Measurements from ENCODE around the gene PI16. TPM values are rescaled to one million over a fixed set of nuclear protein-coding genes. Genes with fewer than 3 reads are reported as not detected.

The PI16 gene
- total and polyA plus RNA-seq, 2 donors from 2014 or later, result 1.7 to 3.5 TPM

DNA sequence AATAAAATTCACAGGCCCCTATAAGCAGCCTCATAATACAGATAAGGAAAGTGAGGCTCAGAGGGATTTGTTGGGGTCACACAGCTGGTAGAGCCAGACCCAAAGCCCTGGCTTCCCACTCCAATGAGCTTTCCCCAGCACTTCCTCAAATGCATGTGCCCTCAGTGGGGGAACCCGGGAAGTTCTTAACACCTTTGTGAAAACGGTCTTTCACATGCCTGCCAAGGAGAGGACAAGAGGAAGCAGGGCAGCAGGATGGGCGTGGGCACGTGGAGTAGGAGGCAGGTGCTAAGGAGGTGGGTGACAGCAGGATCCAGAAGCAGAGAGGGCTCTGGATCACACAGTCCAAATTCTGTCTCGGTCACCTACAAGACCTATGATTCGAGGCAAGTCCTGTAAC is 598 bp downstream of the PI16 start:
- H3K4me1 ChIP-seq (ENCODE audit: control insufficient read depth in 2 of 3, insufficient read depth in 2 of 3, low read depth in 1 of 3, low read length in 3 of 3), result no peaks in the 10 kb centered on the region
- FAIRE-seq, result no peak
- H3K36me3 ChIP-seq (ENCODE audit: control insufficient read depth in 2 of 3, insufficient read depth in 3 of 3, low read length in 3 of 3), result no peaks in the 10 kb centered on the region
- intact Hi-C loops (cut with DNase I), result no loop called here
- no peak for DNase-seq
- no peaks in the 10 kb centered on the region for H3K9me3 ChIP-seq (ENCODE audit: control insufficient read depth in 2 of 3, insufficient read depth in 1 of 3, low read length in 3 of 3)
- H3K9ac ChIP-seq (ENCODE audit: low read length in 3 of 3), result no peak overlapping the region
- H3K27me3 ChIP-seq (ENCODE audit: control insufficient read depth, insufficient read depth, low read length), result no peaks in the 10 kb centered on the region
- H3K27ac ChIP-seq (ENCODE audit: low read depth in 2 of 2, low read length in 2 of 2), result no peak overlapping the region
- no peak overlapping the region for H3K4me3 ChIP-seq (ENCODE audit: low read length in 3 of 3)
- TF ChIP-seq, protein P1, sequence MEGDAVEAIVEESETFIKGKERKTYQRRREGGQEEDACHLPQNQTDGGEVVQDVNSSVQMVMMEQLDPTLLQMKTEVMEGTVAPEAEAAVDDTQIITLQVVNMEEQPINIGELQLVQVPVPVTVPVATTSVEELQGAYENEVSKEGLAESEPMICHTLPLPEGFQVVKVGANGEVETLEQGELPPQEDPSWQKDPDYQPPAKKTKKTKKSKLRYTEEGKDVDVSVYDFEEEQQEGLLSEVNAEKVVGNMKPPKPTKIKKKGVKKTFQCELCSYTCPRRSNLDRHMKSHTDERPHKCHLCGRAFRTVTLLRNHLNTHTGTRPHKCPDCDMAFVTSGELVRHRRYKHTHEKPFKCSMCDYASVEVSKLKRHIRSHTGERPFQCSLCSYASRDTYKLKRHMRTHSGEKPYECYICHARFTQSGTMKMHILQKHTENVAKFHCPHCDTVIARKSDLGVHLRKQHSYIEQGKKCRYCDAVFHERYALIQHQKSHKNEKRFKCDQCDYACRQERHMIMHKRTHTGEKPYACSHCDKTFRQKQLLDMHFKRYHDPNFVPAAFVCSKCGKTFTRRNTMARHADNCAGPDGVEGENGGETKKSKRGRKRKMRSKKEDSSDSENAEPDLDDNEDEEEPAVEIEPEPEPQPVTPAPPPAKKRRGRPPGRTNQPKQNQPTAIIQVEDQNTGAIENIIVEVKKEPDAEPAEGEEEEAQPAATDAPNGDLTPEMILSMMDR (IDR thresholded peaks at IDR 0.05; ENCODE audit: borderline replicate concordance, extremely low read depth, insufficient read depth), result no peak

DNA sequence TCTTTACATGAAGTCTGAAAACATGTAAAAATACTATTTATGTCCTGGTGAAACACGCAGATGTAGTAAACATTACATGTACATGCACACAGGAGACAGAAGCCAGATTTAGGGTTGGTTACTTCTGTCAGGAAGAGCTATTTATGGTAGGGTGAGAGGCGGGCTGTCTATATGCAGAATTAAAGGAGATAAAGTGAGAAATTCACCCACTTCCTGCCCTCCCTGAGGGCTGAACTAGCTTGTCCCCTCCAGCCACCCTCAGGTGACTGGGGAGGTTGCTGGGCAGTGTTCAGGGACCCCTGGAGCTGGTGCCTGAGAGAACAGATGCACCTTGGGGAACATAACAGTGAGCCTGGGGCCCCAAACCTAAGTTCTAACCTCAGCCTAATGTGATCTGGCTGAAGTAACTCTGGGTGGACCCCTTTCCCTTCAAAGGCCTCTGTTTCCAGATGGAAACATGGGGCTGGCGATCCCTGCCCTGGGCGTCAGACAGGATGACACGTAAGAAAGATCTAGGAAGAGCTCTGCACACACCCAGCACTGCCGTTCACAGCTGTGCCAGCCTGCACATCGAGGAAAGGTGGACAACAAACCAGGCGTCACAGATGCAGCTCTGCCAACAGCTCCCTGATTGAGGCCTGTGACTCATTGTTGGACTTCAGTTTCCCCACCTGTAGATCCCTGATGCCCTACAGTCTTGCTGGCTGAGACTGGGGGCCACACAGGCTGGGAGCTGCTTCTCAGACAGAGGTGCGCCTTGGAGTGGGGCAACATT is 1.3 kb downstream of the PI16 start:
- intact Hi-C loops (cut with DNase I), result no loop called here
- Histone ChIP-seq H3K9me3 (ENCODE audit: control insufficient read depth in 2 of 3, insufficient read depth in 1 of 3, low read length in 3 of 3) (no peaks in the 10 kb centered on the region), H3K4me1 (ENCODE audit: control insufficient read depth in 2 of 3, insufficient read depth in 2 of 3, low read depth in 1 of 3, low read length in 3 of 3) (no peaks in the 10 kb centered on the region), H3K4me3 (ENCODE audit: low read length in 3 of 3) (no peak overlapping the region), H3K9ac (ENCODE audit: low read length in 3 of 3) (no peak overlapping the region), H3K27me3 (ENCODE audit: control insufficient read depth, insufficient read depth, low read length) (no peaks in the 10 kb centered on the region), H3K27ac (ENCODE audit: low read depth in 2 of 2, low read length in 2 of 2) (no peak overlapping the region), H3K36me3 (ENCODE audit: control insufficient read depth in 2 of 3, insufficient read depth in 3 of 3, low read length in 3 of 3) (no peaks in the 10 kb centered on the region)
- TF ChIP-seq, protein P1 (IDR thresholded peaks at IDR 0.05; ENCODE audit: borderline replicate concordance, extremely low read depth, insufficient read depth), result no peak
- DNase-seq, result no peak
- no peak for FAIRE-seq

DNA sequence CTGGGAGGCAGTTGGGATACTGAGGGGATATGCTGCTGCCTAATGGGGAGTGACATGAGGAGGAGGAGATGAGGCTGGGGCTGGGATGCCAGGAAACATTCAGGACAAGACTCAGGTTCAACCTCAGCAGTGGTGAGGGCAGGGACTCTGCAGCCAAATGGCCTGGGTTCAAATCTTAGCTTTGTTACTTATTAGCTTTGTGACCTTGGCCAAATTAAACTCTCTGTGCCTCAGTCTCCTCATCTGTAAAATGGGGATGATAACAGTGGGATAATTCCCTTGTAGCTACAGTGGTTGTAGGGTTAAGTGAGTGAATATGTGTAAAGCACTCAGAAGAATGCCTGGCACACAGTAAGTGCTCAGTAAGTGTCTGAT is 1.9 kb downstream of the PI16 start:
- H3K9me3 ChIP-seq (ENCODE audit: control insufficient read depth in 2 of 3, insufficient read depth in 1 of 3, low read length in 3 of 3), result no peaks in the 10 kb centered on the region
- no peak overlapping the region for H3K9ac ChIP-seq (ENCODE audit: low read length in 3 of 3)
- no peaks in the 10 kb centered on the region for H3K27me3 ChIP-seq (ENCODE audit: control insufficient read depth, insufficient read depth, low read length)
- H3K27ac ChIP-seq (ENCODE audit: low read depth in 2 of 2, low read length in 2 of 2), result no peak overlapping the region
- H3K36me3 ChIP-seq (ENCODE audit: control insufficient read depth in 2 of 3, insufficient read depth in 3 of 3, low read length in 3 of 3), result no peaks in the 10 kb centered on the region
- H3K4me1 ChIP-seq (ENCODE audit: control insufficient read depth in 2 of 3, insufficient read depth in 2 of 3, low read depth in 1 of 3, low read length in 3 of 3), result peaks cover 0 to 3% (median 0%) of the 10 kb centered on the region in 3 donors
- FAIRE-seq, result no peak
- DNase-seq, result no peak
- no peak overlapping the region for H3K4me3 ChIP-seq (ENCODE audit: low read length in 3 of 3)
- intact Hi-C loops (cut with DNase I), result no loop called here
- TF ChIP-seq, protein P1 (IDR thresholded peaks at IDR 0.05; ENCODE audit: borderline replicate concordance, extremely low read depth, insufficient read depth), result no peak
